Measurements from ENCODE around the gene PRR23A.

DNA sequence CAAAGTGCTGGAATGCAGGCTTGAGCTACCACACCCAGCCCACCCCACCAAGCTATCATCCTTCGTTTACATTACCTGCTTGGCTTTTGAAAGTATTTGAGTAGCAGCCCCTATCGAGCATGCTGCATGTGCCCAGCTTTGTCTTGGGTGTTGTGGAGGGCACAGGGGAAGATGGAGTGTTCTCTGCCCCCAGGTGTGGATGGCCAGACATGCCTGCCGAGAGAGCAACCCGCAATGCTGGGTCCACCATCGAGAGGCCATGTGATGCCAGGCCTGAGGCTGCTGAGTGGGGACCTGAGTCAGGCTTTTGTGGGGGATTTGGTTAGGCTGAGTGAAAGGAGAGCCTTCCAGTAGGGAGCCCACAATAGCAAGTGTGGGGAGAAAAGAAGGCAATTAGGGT lies 33.1 kb downstream of the PRR23A start:
- TF ChIP-seq, protein P1, sequence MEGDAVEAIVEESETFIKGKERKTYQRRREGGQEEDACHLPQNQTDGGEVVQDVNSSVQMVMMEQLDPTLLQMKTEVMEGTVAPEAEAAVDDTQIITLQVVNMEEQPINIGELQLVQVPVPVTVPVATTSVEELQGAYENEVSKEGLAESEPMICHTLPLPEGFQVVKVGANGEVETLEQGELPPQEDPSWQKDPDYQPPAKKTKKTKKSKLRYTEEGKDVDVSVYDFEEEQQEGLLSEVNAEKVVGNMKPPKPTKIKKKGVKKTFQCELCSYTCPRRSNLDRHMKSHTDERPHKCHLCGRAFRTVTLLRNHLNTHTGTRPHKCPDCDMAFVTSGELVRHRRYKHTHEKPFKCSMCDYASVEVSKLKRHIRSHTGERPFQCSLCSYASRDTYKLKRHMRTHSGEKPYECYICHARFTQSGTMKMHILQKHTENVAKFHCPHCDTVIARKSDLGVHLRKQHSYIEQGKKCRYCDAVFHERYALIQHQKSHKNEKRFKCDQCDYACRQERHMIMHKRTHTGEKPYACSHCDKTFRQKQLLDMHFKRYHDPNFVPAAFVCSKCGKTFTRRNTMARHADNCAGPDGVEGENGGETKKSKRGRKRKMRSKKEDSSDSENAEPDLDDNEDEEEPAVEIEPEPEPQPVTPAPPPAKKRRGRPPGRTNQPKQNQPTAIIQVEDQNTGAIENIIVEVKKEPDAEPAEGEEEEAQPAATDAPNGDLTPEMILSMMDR (conservative IDR thresholded peaks at IDR 0.05 in 1 of 2, IDR thresholded peaks at IDR 0.05 in 1 of 2; ENCODE audit: low read depth in 1 of 2, low read length in 2 of 2) = no peak
- TF ChIP-seq EZH2 (IDR thresholded peaks at IDR 0.05; ENCODE audit: low read length, missing control alignments) = no peak
